Peyer's patch (tissue), 4 donors: Measurements from ENCODE around the gene SLC38A11.

Experiments
- CTCF ChIP-seq, 6 experiments: fragments of 450-650 bp in 4 of 6; fragments of 200-600 bp in 2 of 6; sonication (generic) in 1 of 6; IDR thresholded peaks; one replicate each; pipeline ENCODE4 v1.5.1; 2017 to 2019; ENCODE audit warnings: antibody characterized with exemption in 6 of 6, mild to moderate bottlenecking in 3 of 6, moderate library complexity in 1 of 6
- POLR2A ChIP-seq, 2 donors: fragments of 450-650 bp; IDR thresholded peaks; one replicate each; pipeline ENCODE4 v1.5.1; 2017; ENCODE audit warnings: antibody characterized with exemption in 2 of 2, mild to moderate bottlenecking in 2 of 2, moderate library complexity in 2 of 2

GRCh38 chr2:164913011-164913410, 42.3 kb downstream of the SLC38A11 start:
- no peak for TF ChIP-seq CTCF (IDR thresholded peaks at IDR 0.05)
- no peak for TF ChIP-seq POLR2A (IDR thresholded peaks at IDR 0.05)
